Loucy (cell line): ENCODE results near the gene GPATCH2L.

ENCODE experiments used
- CTCF ChIP-seq: fragments of 200-600 bp; sonication (generic); conservative IDR thresholded peaks from 2 replicates; pipeline ENCODE4 v1.5.1; 2014; ENCODE audit warnings: mild to moderate bottlenecking, antibody characterized with exemption, low read length
- EZH2phosphoT487 ChIP-seq: fragments of 200-600 bp; IDR thresholded peaks from 2 replicates; pipeline ENCODE4 v1.6.1; 2018; ENCODE audit warnings: antibody characterized with exemption, mild to moderate bottlenecking, moderate library complexity, borderline replicate concordance

DNA sequence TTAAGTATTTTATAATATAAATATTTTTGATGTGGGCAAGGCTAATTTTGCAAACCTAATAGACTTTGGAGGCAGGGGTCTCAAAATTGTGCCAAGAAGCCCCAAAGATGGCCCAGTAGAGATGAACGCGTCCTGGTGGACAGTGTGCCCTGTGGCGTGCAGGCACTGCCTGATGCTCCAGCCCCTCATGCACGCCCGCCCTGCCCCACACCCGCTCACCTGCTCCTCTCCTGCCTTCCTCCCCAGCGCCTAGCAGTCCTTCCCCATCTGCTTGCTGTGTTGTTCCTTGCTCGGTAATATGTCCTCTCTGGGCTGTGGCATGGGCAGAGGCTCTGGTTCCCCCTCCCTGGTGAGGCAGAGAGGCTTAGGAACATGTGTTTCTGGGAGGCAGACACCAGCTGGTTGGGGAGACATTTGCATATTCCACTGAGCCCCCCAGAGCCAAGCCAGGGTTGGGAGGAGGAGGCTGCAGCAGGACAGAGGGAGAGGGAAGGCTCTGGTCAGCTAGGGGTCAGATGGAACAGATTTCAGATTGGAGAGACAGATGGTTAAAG is 46.8 kb upstream of the GPATCH2L start:
- TF ChIP-seq EZH2phosphoT487 (no peak), CTCF (no peak)
